ENCODE results near the gene ZFYVE28. TPM values are rescaled to one million over a fixed set of nuclear protein-coding genes. Genes with fewer than 3 reads are reported as not detected.

ZFYVE28 gene
- total RNA-seq, 4 donors from 2014 or later: 44.8 to 110 (median 69.6) TPM

- no peak for DNase-seq
- no peak for TF ChIP-seq EP300 (IDR thresholded peaks at IDR 0.05; ENCODE audit: low read depth)
- no peak for TF ChIP-seq POLR2AphosphoS5 (IDR thresholded peaks at IDR 0.05)
- no peak for TF ChIP-seq CTCF (IDR thresholded peaks at IDR 0.05)
- TF ChIP-seq POLR2A (IDR thresholded peaks at IDR 0.05): no peak
- H3K27me3 ChIP-seq: no peaks in the 10 kb centered on the region
- H3K27ac ChIP-seq: no peak overlapping the region
- H3K4me3 ChIP-seq: no peak overlapping the region
- 81 to 83% methylated on average over 2 to 19 of the region's 19 CpGs for WGBS, 2 donors (ENCODE audit: low coverage in 1 of 2)
- H3K9me3 ChIP-seq: no peaks in the 10 kb centered on the region
- in situ Hi-C loops (cut with MboI; ENCODE audit: low pct_ligation_motif_present in 1 of 4, low pct_unique_long_range_greater_than_20kb in 1 of 4, low sequenced_read_pairs in 3 of 4) (no loop called here), intact Hi-C loops (cut with DNase I; ENCODE audit: low total_unique reads) (no loop called here)
- H3K36me3 ChIP-seq: no peaks in the 10 kb centered on the region
- H3K4me1 ChIP-seq: no peaks in the 10 kb centered on the region
Observed at GRCh38 chr4:2286904-2287593, 131.4 kb downstream of the ZFYVE28 start.

GRCh38 chr4:2285613-2286381 lies 132.6 kb downstream of the ZFYVE28 start:
- in situ Hi-C loops (cut with MboI; ENCODE audit: low pct_ligation_motif_present in 1 of 4, low pct_unique_long_range_greater_than_20kb in 1 of 4, low sequenced_read_pairs in 3 of 4) (no loop called here), intact Hi-C loops (cut with DNase I; ENCODE audit: low total_unique reads) (no loop called here)
- Histone ChIP-seq H3K4me1 (no peaks in the 10 kb centered on the region), H3K4me3 (no peak overlapping the region), H3K9me3 (no peaks in the 10 kb centered on the region), H3K36me3 (no peaks in the 10 kb centered on the region), H3K27me3 (no peaks in the 10 kb centered on the region), H3K27ac (no peak overlapping the region)
- peak; percentile 4 for DNase-seq
- WGBS, 2 donors (ENCODE audit: low coverage in 1 of 2): 82% methylated on average over 26 of the region's 27 CpGs; no CpG with 5 or more reads in 1 of the 2 donors
- TF ChIP-seq POLR2AphosphoS5 (IDR thresholded peaks at IDR 0.05) (no peak), EP300 (IDR thresholded peaks at IDR 0.05; ENCODE audit: low read depth) (no peak), POLR2A (IDR thresholded peaks at IDR 0.05) (no peak), CTCF (IDR thresholded peaks at IDR 0.05) (no peak)

- no peak overlapping the region for H3K4me3 ChIP-seq
- 89% methylated on average over 15 of the region's 15 CpGs; no CpG with 5 or more reads in 1 of the 2 donors for WGBS, 2 donors (ENCODE audit: low coverage in 1 of 2)
- no peak overlapping the region for H3K27ac ChIP-seq
- no peak for TF ChIP-seq POLR2AphosphoS5 (IDR thresholded peaks at IDR 0.05)
- TF ChIP-seq EP300 (IDR thresholded peaks at IDR 0.05; ENCODE audit: low read depth): no peak
- TF ChIP-seq CTCF (IDR thresholded peaks at IDR 0.05): no peak
- no peak for DNase-seq
- H3K36me3 ChIP-seq: no peaks in the 10 kb centered on the region
- intact Hi-C loops (cut with DNase I; ENCODE audit: low total_unique reads): no loop called here
- in situ Hi-C loops (cut with MboI; ENCODE audit: low pct_ligation_motif_present in 1 of 4, low pct_unique_long_range_greater_than_20kb in 1 of 4, low sequenced_read_pairs in 3 of 4): no loop called here
- no peaks in the 10 kb centered on the region for H3K9me3 ChIP-seq
- H3K4me1 ChIP-seq: no peaks in the 10 kb centered on the region
- no peaks in the 10 kb centered on the region for H3K27me3 ChIP-seq
Observed at GRCh38 chr4:2284934-2285612, 133.4 kb downstream of the ZFYVE28 start.
